Measurements from ENCODE around the gene WFDC13.
"Not testable (repeated sequence)": the region's sequence is repeated elsewhere in the genome, so short reads cannot be mapped to it uniquely, and the experiment has no call there.

WFDC13 gene

GRCh38 chr20:45701873-45702272 lies at the start of gene WFDC13:
TSS of gene WFDC13 (plus strand) at chr20:45702038. CDS start at chr20:45702124, 86 bp downstream.
- DNase-seq (ENCODE audit: low read depth, low spot score) = no peak

- DNase-seq (ENCODE audit: low read depth, low spot score) = not testable (repeated sequence)
Measured at GRCh38 chr20:45657038-45657437, 44.8 kb upstream of the WFDC13 start.

- no peak for DNase-seq (ENCODE audit: low read depth, low spot score)
Measured at GRCh38 chr20:45670139-45670538, 31.7 kb upstream of the WFDC13 start, which contains the start of gene WFDC11. TSS of gene WFDC11 (minus strand) at chr20:45670239. CDS start at chr20:45650600, 19,639 bp downstream.

- no peak for DNase-seq (ENCODE audit: low read depth, low spot score)
Measured at GRCh38 chr20:45672765-45673164, 29.1 kb upstream of the WFDC13 start.

- DNase-seq (ENCODE audit: low read depth, low spot score) = no peak
Measured at GRCh38 chr20:45679650-45680049, 22.2 kb upstream of the WFDC13 start.

- DNase-seq (ENCODE audit: low read depth, low spot score) = no peak
Measured at GRCh38 chr20:45685896-45686295, 15.9 kb upstream of the WFDC13 start.

- not testable (repeated sequence) for DNase-seq (ENCODE audit: low read depth, low spot score)
Measured at GRCh38 chr20:45693346-45693745, 8.5 kb upstream of the WFDC13 start.

GRCh38 chr20:45695496-45695895 lies 6.3 kb upstream of the WFDC13 start:
- DNase-seq (ENCODE audit: low read depth, low spot score) = no peak

GRCh38 chr20:45701104-45701503 lies 734 bp upstream of the WFDC13 start:
- no peak for DNase-seq (ENCODE audit: low read depth, low spot score)

- no peak for DNase-seq (ENCODE audit: low read depth, low spot score)
Measured at GRCh38 chr20:45704969-45705637, 3.3 kb downstream of the WFDC13 start, which contains the start of gene WFDC10B. TSS of gene WFDC10B (minus strand) at chr20:45705019. CDS start at chr20:45685992, 19,027 bp downstream.

GRCh38 chr20:45716141-45716688 lies 14.4 kb downstream of the WFDC13 start:
- not testable (repeated sequence) for DNase-seq (ENCODE audit: low read depth, low spot score)

- DNase-seq (ENCODE audit: low read depth, low spot score) = no peak
Measured at GRCh38 chr20:45722047-45722446, 20.2 kb downstream of the WFDC13 start, which contains the start of gene SPINT4. TSS of gene SPINT4 (plus strand) at chr20:45722347. CDS start at chr20:45722368, 21 bp downstream.

GRCh38 chr20:45725134-45725533 lies 23.3 kb downstream of the WFDC13 start:
- DNase-seq (ENCODE audit: low read depth, low spot score) = no peak

GRCh38 chr20:45727044-45727443 lies 25.2 kb downstream of the WFDC13 start:
- DNase-seq (ENCODE audit: low read depth, low spot score) = no peak

GRCh38 chr20:45732199-45732598 lies 30.4 kb downstream of the WFDC13 start:
- DNase-seq (ENCODE audit: low read depth, low spot score) = no peak

GRCh38 chr20:45735552-45735951 lies 33.7 kb downstream of the WFDC13 start:
- DNase-seq (ENCODE audit: low read depth, low spot score) = no peak

GRCh38 chr20:45735988-45736387 lies 34.1 kb downstream of the WFDC13 start:
- DNase-seq (ENCODE audit: low read depth, low spot score) = no peak

GRCh38 chr20:45742596-45742995 lies 40.8 kb downstream of the WFDC13 start:
- DNase-seq (ENCODE audit: low read depth, low spot score) = no peak

- no peak for DNase-seq (ENCODE audit: low read depth, low spot score)
Measured at GRCh38 chr20:45745015-45745414, 43.2 kb downstream of the WFDC13 start.

- no peak for DNase-seq (ENCODE audit: low read depth, low spot score)
Measured at GRCh38 chr20:45751721-45752120, 49.9 kb downstream of the WFDC13 start.

- DNase-seq (ENCODE audit: low read depth, low spot score) = no peak
Measured at GRCh38 chr20:45752746-45753145, 50.9 kb downstream of the WFDC13 start.

GRCh38 chr20:45758096-45758495 lies 56.3 kb downstream of the WFDC13 start:
- DNase-seq (ENCODE audit: low read depth, low spot score) = no peak

Measured in activated naive CD8-positive, alpha-beta T cell treated with anti-CD3 and anti-CD28 coated beads, Interleukin-2, amount 50 U/mL, for 16 hours (primary cell).